Omental fat pad (tissue), 4 donors: ENCODE measurements around the gene STK10. TPM values are rescaled to one million over a fixed set of nuclear protein-coding genes. Genes with fewer than 3 reads are reported as not detected.
"Not testable (repeated sequence)": the region's sequence is repeated elsewhere in the genome, so short reads cannot be mapped to it uniquely, and the experiment has no call there.

Experiments used
- ATAC-seq: fragments of 150-250 bp; one replicate; pipeline ENCODE4 v1.9.1; 2016; ENCODE audit warnings: mild to moderate bottlenecking, moderate library complexity; ENCODE audit not compliant: low FRiP score
- DNase-seq: peaks from one replicate; pipeline ENCODE4 v3.0.0-alpha.2; 2019; ENCODE audit warnings: low spot score
- CTCF ChIP-seq, 3 donors: fragments of 450-650 bp; IDR thresholded peaks; one replicate each; pipeline ENCODE4 v1.5.1; 2016 to 2017; ENCODE audit warnings: antibody characterized with exemption in 3 of 3, mild to moderate bottlenecking in 3 of 3, moderate library complexity in 2 of 3
- total RNA-seq, 4 donors: library from RNA; depleted of rRNA; stranded (reverse); fragments of >200 nt; gene quantifications; one replicate each; pipeline ENCODE4 v1.1.0, GENCODE V29; 2016

Gene STK10
- total RNA-seq, 4 donors from 2014 or later: 26.4 to 110 (median 52.4) TPM

- DNase-seq (no peak), ATAC-seq (no peak)
- no peak for TF ChIP-seq CTCF (IDR thresholded peaks at IDR 0.05)
Observed at GRCh38 chr5:172153695-172154094, 34.3 kb downstream of the STK10 start.

- ATAC-seq: no peak
- no peak for DNase-seq
- no peak for TF ChIP-seq CTCF (IDR thresholded peaks at IDR 0.05)
Observed at GRCh38 chr5:172151661-172152210, 36.3 kb downstream of the STK10 start.

GRCh38 chr5:172150514-172151425, 37.3 kb downstream of the STK10 start:
- no peak for TF ChIP-seq CTCF (IDR thresholded peaks at IDR 0.05)
- ATAC-seq (peak; percentile 30), DNase-seq (no peak)

GRCh38 chr5:172149481-172149880, 38.5 kb downstream of the STK10 start:
- DNase-seq, ATAC-seq: not testable (repeated sequence)

- no peak for TF ChIP-seq CTCF (IDR thresholded peaks at IDR 0.05)
- DNase-seq (no peak), ATAC-seq (no peak)
Observed at GRCh38 chr5:172149073-172149472, 39.0 kb downstream of the STK10 start.

GRCh38 chr5:172148381-172148780, 39.6 kb downstream of the STK10 start:
- DNase-seq: no peak
- no peak for TF ChIP-seq CTCF (IDR thresholded peaks at IDR 0.05)
- ATAC-seq: no peak

GRCh38 chr5:172147857-172148256, 40.2 kb downstream of the STK10 start:
- no peak for DNase-seq
- no peak for ATAC-seq
- TF ChIP-seq CTCF (IDR thresholded peaks at IDR 0.05): no peak
